DND-41 (cell line): ENCODE results near the gene SYT1.

Experiments
- ATAC-seq: fragments of 200-7000 bp; cut with Tn5 transposase; 3 replicates; pipeline ENCODE4 v1.9.1; 2021; ENCODE audit warnings: low read depth; ENCODE audit not compliant: insufficient read depth
- DNase-seq: peaks from one replicate; pipeline ENCODE4 v3.0.0-alpha.2; 2020
- H2AFZ ChIP-seq: 2 replicates; pipeline ENCODE4 v1.6.0; 2012; ENCODE audit warnings: low read depth, low read length
- H3K27ac ChIP-seq: 2 replicates; pipeline ENCODE4 v1.5.1; 2012; ENCODE audit warnings: low read length, inconsistent platforms
- H3K27me3 ChIP-seq: fragments of 200-600 bp; sonication (generic); 2 replicates; pipeline ENCODE4 v1.6.0; 2012; ENCODE audit warnings: low read length, mild to moderate bottlenecking, inconsistent platforms; ENCODE audit not compliant: insufficient read depth, poor library complexity
- H3K36me3 ChIP-seq: 2 replicates; pipeline ENCODE4 v1.5.1; 2012; ENCODE audit warnings: low read length, inconsistent platforms; ENCODE audit not compliant: insufficient read depth
- H3K4me1 ChIP-seq: 2 replicates; pipeline ENCODE4 v1.5.1; 2012; ENCODE audit warnings: mild to moderate bottlenecking, low read length; ENCODE audit not compliant: insufficient read depth
- H3K4me2 ChIP-seq: 2 replicates; pipeline ENCODE4 v1.6.0; 2012; ENCODE audit warnings: mild to moderate bottlenecking, moderate library complexity, low read length, inconsistent platforms; ENCODE audit not compliant: insufficient read depth
- H3K4me3 ChIP-seq, 2 experiments: fragments of 200-600 bp in 1 of 2; shearing (Covaris generic) in 1 of 2; 2 replicates each; pipeline ENCODE4 v1.5.1; 2012 to 2016; ENCODE audit warnings: inconsistent platforms in 2 of 2, low read length in 2 of 2, mild to moderate bottlenecking in 2 of 2, low read depth in 1 of 2, moderate library complexity in 1 of 2
- H3K79me2 ChIP-seq: 2 replicates; pipeline ENCODE4 v1.6.0; 2012; ENCODE audit warnings: low read length, inconsistent platforms; ENCODE audit not compliant: insufficient read depth
- H3K9ac ChIP-seq: 2 replicates; pipeline ENCODE4 v1.6.0; 2012; ENCODE audit warnings: low read depth, mild to moderate bottlenecking, inconsistent platforms, low read length, moderate library complexity
- H3K9me3 ChIP-seq: 2 replicates; pipeline ENCODE4 v1.5.1; 2012; ENCODE audit warnings: low read length, moderate library complexity, mild to moderate bottlenecking, inconsistent platforms; ENCODE audit not compliant: insufficient read depth, severe bottlenecking
- H4K20me1 ChIP-seq: 2 replicates; pipeline ENCODE4 v1.6.0; 2012; ENCODE audit warnings: low read length; ENCODE audit not compliant: insufficient read depth
- CTCF ChIP-seq: IDR thresholded peaks from 2 replicates; pipeline ENCODE4 v1.5.1; 2012; ENCODE audit warnings: borderline replicate concordance, low read length, moderate library complexity, mild to moderate bottlenecking; ENCODE audit not compliant: poor library complexity, severe bottlenecking; ENCODE audit errors: extremely low read depth
- EZH2 ChIP-seq: IDR thresholded peaks from 3 replicates; pipeline ENCODE4 v1.6.1; 2012; ENCODE audit warnings: borderline replicate concordance, low read depth, mild to moderate bottlenecking, moderate library complexity, low read length, inconsistent platforms; ENCODE audit not compliant: severe bottlenecking

The SYT1 gene

GRCh38 chr12:79364197-79364596, 499.6 kb downstream of the SYT1 start:
- H3K27ac ChIP-seq, result no peak overlapping the region
- H3K79me2 ChIP-seq, result no peaks in the 10 kb centered on the region
- TF ChIP-seq CTCF (no peak), EZH2 (no peak)

GRCh38 chr12:79366374-79366773, 501.8 kb downstream of the SYT1 start:
- Histone ChIP-seq H3K36me3 (no peaks in the 10 kb centered on the region), H3K79me2 (no peaks in the 10 kb centered on the region), H2AFZ (no peak overlapping the region), H3K4me3 (no peak overlapping the region), H3K9ac (no peak overlapping the region), H3K4me1 (no peaks in the 10 kb centered on the region), H3K9me3 (no peaks in the 10 kb centered on the region), H3K4me2 (no peak overlapping the region), H4K20me1 (no peaks in the 10 kb centered on the region), H3K27me3 (no peaks in the 10 kb centered on the region), H3K27ac (no peak overlapping the region)
- ATAC-seq (no peak), DNase-seq (no peak)
- TF ChIP-seq CTCF (no peak), EZH2 (no peak)

More at GRCh38 chr12:79364197-79364596, 499.6 kb downstream of the SYT1 start:
- Histone ChIP-seq H3K4me2 (no peak overlapping the region), H2AFZ (no peak overlapping the region), H3K9ac (no peak overlapping the region), H3K4me3 (no peak overlapping the region), H3K27me3 (no peaks in the 10 kb centered on the region), H4K20me1 (no peaks in the 10 kb centered on the region), H3K36me3 (no peaks in the 10 kb centered on the region), H3K4me1 (no peaks in the 10 kb centered on the region), H3K9me3 (no peaks in the 10 kb centered on the region)
- DNase-seq (no peak), ATAC-seq (no peak)

- Histone ChIP-seq H3K27ac (no peak overlapping the region), H3K9me3 (no peaks in the 10 kb centered on the region), H3K36me3 (no peaks in the 10 kb centered on the region), H3K27me3 (no peaks in the 10 kb centered on the region), H3K79me2 (no peaks in the 10 kb centered on the region), H3K4me1 (no peaks in the 10 kb centered on the region), H3K4me2 (no peak overlapping the region), H3K9ac (no peak overlapping the region), H4K20me1 (no peaks in the 10 kb centered on the region), H2AFZ (no peak overlapping the region), H3K4me3 (no peak overlapping the region)
- ATAC-seq (no peak), DNase-seq (no peak)
- TF ChIP-seq EZH2 (no peak), CTCF (no peak)
Measured at GRCh38 chr12:79367032-79367589, 502.5 kb downstream of the SYT1 start.
